ENCODE data around the gene MTO1.
A peak's percentile ranks its signal among the peaks of the same experiment; 100 is the strongest.
"Not testable (repeated sequence)": the region's sequence is repeated elsewhere in the genome, so short reads cannot be mapped to it uniquely, and the experiment has no call there.

The MTO1 gene

DNA sequence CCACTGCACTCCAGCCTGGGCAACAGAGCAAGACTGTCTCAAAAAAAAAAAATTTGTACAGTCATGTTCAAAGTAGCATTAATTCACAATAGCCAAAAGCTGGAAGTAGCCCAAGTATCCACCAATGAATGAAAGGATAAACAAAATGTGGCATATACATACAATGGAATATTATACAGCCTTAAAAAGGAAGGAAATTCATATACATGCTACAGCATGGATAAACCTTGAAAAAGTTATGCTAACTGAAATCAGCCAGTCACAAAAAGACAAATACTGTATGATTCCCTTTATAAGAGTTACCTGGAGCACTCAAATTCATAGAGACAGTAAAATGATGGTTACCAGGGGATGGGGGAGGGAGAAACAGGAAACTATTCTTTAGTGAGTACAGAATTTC is 43.6 kb downstream of the MTO1 start:
- no peak for DNase-seq

GRCh38 chr6:73505705-73506104 is 44.2 kb downstream of the MTO1 start:
- not testable (repeated sequence) for DNase-seq

DNA sequence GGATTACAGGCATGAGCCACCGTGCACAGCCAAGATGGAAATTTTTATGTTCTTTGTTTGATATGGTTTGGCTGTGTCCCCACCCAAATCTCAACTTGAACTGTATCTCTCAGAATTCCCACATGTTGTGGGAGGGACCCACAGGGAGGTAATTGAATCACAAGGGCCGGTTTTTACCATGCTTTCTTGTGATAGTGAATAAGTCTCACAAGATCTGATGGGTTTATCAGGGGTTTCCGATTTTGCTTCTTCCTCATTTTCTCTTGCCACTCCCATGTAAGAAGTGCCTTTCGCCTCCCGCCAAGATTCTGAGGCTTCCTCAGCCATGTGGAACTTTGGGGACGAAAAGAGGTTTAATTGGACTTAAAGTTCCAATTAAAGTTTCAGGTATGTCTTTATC is 44.7 kb downstream of the MTO1 start:
- no peak for DNase-seq

GRCh38 chr6:73508776-73509175 is 47.2 kb downstream of the MTO1 start:
- DNase-seq: no peak

GRCh38 chr6:73509851-73510250 is 48.3 kb downstream of the MTO1 start:
- DNase-seq: no peak

GRCh38 chr6:73511796-73512195 is 50.3 kb downstream of the MTO1 start:
- DNase-seq: no peak

DNA sequence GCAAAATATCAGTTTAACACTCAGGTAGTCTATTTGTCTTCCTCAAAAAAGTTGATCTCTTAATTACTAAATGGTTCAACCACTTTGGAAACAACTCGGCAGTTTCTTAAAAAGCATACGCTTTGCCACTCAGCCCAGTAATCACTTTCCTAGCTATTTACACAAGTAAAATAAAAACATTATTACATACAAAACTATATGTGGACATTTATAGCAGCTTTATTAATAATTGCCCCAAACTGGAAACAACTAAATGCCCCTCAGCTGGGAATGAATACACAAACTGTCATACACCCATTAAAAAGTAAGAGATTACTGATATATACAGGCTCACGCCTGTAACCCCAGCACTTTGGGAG is 51.9 kb downstream of the MTO1 start:
- no peak for DNase-seq

- DNase-seq: no peak
These were observed 53.2 kb downstream of the MTO1 start for GRCh38 chr6:73514746-73515110.

GRCh38 chr6:73515204-73515655 is 53.7 kb downstream of the MTO1 start:
- DNase-seq: no peak

DNA sequence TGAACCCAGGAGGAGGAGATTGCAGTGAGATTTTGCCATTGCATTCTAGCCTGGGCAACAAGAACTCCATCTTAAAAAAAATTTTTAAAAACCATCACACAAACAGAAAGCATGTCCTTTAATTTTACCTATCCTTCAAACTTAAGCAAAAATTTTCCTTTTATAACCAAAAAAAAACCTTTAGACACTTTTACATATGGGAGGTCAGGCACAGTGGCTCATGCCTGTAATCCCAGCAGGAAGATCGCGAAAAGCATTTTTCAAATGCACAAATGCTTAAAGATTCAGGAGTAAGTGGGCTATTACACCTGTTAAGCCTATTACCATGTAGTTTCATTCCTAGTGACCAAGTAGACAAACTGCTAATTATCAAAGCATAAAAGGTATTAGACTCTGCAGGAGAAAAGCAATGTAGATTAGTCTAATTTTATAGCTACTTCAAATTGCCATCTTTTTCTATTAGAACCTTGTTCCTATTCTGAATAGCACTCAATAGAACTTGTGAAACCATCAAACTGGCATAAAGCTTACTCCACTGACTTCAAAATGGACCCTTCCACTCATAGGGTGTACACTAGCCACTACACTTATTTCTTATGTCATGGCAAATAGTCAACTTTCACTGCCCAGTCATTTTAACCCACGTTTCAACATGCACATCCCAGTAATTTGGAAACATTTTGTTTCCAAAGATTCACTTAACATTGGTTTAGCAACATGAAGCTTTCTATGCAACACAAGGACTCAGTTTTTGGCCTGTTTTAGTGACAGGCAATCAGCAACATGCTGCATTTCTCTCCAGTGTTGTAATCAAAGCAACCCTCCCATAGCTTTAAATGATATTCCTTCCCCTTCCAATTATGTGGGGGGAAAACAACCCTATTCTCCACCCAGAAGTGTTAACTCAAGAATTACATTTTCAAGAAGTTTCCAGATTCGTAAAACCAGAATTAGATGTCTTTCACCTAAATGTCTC is 55.3 kb downstream of the MTO1 start:
- DNase-seq: no peak

- not testable (repeated sequence) for DNase-seq
These were observed 56.8 kb downstream of the MTO1 start for GRCh38 chr6:73518100-73518981.

DNA sequence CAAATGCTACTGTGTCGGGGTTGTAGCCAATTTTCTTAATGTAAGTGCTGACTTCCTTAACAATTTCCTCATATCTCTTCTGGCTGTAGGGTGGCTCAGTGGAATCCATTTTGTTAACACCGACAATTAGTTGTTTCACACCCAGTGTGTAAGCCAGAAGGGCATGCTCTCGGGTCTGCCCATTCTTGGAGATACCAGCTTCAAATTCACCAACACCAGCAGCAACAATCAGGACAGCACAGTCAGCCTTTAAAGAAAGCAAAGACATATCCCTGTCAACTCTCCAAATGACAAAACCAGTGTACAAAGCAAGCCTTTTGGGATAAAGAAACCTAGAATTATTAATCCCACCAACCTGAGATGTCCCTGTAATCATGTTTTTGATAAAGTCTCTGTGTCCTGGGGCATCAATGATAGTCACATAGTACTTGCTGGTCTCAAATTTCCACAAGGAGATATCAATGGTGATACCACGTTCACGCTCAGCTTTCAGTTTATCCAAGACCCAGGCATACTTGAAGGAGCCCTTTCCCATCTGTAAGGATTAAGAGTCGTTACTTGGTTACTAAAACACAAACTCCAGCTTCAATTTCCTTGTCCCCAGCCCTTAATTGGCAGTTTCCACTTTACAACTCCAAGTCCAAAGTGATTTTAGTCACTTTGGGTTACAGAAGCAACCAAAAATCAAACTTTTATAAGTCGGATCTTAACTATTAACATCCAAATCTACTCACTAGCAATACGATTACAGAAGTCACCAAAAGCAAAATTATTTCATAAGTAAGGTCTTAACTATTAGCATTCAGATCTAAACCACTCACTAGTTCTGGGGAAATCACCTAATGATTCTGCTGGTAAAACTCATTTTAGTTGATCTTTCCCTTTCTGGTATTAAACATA is 57.7 kb downstream of the MTO1 start:
- DNase-seq: not testable (repeated sequence)

DNA sequence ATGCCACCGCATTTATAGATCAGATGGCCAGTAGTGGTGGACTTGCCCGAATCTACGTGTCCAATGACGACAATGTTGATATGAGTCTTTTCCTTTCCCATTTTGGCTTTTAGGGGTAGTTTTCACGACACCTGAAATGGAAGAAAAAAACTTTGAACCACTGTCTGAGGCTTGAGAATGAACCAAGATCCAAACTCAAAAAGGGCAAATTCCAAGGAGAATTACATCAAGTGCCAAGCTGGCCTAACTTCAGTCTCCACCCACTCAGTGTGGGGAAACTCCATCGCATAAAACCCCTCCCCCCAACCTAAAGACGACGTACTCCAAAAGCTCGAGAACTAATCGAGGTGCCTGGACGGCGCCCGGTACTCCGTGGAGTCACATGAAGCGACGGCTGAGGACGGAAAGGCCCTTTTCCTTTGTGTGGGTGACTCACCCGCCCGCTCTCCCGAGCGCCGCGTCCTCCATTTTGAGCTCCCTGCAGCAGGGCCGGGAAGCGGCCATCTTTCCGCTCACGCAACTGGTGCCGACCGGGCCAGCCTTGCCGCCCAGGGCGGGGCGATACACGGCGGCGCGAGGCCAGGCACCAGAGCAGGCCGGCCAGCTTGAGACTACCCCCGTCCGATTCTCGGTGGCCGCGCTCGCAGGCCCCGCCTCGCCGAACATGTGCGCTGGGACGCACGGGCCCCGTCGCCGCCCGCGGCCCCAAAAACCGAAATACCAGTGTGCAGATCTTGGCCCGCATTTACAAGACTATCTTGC is 58.6 kb downstream of the MTO1 start:
- peak; percentile 78 for DNase-seq

DNA sequence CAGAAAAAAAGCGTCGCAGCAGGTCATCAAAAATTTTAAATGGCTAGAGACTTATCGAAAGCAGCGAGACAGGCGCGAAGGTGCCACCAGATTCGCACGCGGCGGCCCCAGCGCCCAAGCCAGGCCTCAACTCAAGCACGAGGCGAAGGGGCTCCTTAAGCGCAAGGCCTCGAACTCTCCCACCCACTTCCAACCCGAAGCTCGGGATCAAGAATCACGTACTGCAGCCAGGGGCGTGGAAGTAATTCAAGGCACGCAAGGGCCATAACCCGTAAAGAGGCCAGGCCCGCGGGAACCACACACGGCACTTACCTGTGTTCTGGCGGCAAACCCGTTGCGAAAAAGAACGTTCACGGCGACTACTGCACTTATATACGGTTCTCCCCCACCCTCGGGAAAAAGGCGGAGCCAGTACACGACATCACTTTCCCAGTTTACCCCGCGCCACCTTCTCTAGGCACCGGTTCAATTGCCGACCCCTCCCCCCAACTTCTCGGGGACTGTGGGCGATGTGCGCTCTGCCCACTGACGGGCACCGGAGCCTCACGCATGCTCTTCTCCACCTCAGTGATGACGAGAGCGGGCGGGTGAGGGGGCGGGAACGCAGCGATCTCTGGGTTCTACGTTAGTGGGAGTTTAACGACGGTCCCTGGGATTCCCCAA is 59.3 kb downstream of the MTO1 start, which contains the start of gene EEF1A1:
EEF1A1 (minus strand) TSS at position 345 of the 663 bp plus-strand sequence. CDS start 1,006 bp downstream, outside the sequence.
- peak; percentile 99 for DNase-seq

DNA sequence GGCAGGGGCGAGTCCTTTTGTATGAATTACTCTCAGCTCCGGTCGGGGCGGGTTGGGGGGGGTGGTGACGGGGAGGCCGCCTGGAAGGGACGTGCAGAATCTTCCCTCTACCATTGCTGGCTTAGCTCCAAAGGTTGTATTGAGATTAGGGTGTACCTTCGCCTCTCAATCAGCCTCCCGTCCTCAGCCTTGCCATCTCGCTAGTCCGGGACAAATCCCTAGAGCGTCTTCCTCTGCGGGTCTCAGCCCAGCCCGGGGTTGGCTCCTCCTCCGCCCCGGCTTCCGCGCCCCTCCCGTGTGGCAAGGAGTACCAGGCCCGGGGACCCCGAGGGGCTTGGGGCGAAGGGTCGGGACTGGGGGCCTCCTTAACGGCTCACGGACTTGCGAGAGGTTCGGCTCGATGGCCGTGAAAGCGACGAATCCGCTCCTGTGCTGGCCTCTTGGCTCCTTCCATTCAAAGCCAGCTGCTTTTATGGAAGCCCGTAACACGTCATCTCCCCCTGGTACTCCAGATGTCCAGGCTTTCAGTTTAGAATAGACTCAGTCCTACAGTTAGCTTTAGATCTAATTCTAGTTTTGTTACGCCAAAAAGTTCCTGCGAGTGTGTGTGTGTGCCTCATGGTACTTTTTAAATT is 59.9 kb downstream of the MTO1 start:
- peak; percentile 90 for DNase-seq

GRCh38 chr6:73523434-73524123 is 62.0 kb downstream of the MTO1 start:
- DNase-seq: no peak

DNA sequence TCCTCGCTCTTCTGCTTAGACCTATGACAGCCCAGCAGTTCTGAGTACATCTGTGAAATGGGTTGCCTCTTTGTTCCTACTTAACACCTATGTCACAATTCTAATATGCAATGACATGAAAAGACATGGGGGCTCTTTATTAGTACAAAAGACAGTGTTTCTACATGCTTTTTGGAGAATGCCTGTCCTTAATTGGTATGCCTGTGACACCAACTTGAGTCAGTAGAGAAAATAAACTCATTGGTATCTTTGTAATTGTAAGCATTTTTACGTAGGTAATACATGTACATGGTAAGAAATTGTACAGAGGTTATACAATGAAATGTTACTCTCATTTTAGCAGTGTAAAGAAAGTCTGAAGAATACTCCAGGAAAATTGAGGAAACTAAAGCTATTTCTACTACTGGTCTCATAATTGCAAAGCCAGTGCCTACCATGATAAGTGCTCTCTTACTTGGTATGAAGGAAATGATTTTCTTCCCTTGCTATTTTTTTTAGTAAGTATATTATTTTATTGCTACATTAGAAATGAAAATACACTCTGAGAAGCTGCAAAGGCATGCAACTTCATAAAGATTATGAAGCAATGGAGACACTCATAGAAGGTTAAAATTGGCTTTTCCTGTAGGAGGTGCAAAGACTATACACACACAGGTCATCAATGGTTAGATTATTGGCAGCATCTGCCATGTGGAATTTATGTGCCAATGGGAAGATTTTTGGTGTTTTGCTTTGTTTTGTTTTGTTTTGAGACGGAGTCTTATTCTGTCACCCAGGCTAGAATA is 64.2 kb downstream of the MTO1 start:
- no peak for DNase-seq

- no peak for DNase-seq
These were observed 67.4 kb downstream of the MTO1 start for GRCh38 chr6:73528897-73529296.

DNA sequence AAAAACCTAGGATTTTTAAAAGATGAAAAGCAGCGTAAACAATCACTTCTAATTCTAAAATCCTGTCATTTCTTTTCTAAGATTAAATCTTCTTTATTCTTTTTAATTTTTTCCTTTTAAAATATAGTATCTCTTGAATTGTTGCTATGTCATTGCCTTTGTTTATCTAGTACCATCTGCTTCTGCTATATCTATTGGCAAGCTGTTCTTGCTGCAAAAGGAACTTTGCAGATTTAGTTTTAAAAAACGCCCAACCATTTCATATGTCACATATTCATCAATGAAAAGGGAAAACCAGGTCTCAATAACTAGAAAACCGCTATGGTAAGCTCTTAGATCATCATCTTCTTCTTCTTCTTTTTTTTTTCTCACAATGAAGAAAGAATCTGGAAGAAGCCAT is 70.8 kb downstream of the MTO1 start:
- DNase-seq: no peak
